Ovary (tissue), 9 donors: ENCODE results near the gene AMER1. TPM values are rescaled to one million over a fixed set of nuclear protein-coding genes. Genes with fewer than 3 reads are reported as not detected.

Experiments
- polyA plus RNA-seq, 2 donors: library from polyadenylated mRNA; stranded (reverse); fragments of 200-250 nt in 1 of 2; fragments of 350-450 nt in 1 of 2; fragmentation: Illumina TruSeq in 1 of 2; extraction: RNeasy Lipid Tissue Mini Kit (QIAGEN cat#74804) in 1 of 2; gene quantifications; one replicate each; pipeline ENCODE4 v1.2.3, GENCODE V29; 2013 to 2014
- small RNA-seq: library from RNA; depleted of rRNA; stranded (forward); fragments of <200 nt; gene quantifications from one replicate; pipeline ENCODE3, GENCODE V24; 2016
- total RNA-seq, 7 donors: library from RNA; depleted of rRNA in 2 of 7; stranded (reverse); fragments of >200 nt in 2 of 7; fragmentation: NEBNext Ultra II Directional in 3 of 7; extraction: Animal tissue kit (Norgen Biotek cat#: 25700) in 3 of 7; gene quantifications; one replicate each; pipeline versions ENCODE4 v1.1.0 to v1.2.4, GENCODE V29; 2016 to 2023
- donor health status: DM: no; HTN: no; CAD: no; lungs with moderate emphysema.
- donor health status: DM: no; HTN: no; CAD: no.
- donor health status: Bipolar disorder and iron deficiency.
- donor health status: DM: yes; HTN: yes; CAD: no.
- donor health status: DM: no; HTN: no; CAD: no.
- donor health status: DM: yes; HTN: yes; CAD: no.

The AMER1 gene
- total and polyA plus RNA-seq, 9 donors: 5.5 to 25.9 (median 14.2) TPM

Small RNAs within 50 kb of the gene (small RNA-seq; reads per million reads assigned to genes)
- not detected for gene RN7SL799P

Other genes starting within 250 kb of the AMER1 start
- gene ASB12, start 24.9 kb upstream of the AMER1 start, total RNA-seq: 1 to 10 TPM in 2 of 7 donors, under 1 TPM in 5; 0.24 to 1.2 (median 0.60) TPM
- gene ASB12, start 24.9 kb upstream of the AMER1 start, polyA plus RNA-seq: under 1 TPM; 0.46 to 0.62 TPM
- gene MTMR8, start 189.7 kb upstream of the AMER1 start, total RNA-seq: 1 to 10 TPM; 2.5 to 6.0 (median 5.1) TPM
- gene MTMR8, start 189.7 kb upstream of the AMER1 start, polyA plus RNA-seq: 1 to 10 TPM; 1.3 to 1.6 TPM